ENCODE data around the gene KLHL40. TPM values are rescaled to one million over a fixed set of nuclear protein-coding genes. Genes with fewer than 3 reads are reported as not detected.
A peak's percentile ranks its signal among the peaks of the same experiment; 100 is the strongest.

KLHL40 gene
- total RNA-seq, 1 experiment from 2014 or later, result not detected

DNA sequence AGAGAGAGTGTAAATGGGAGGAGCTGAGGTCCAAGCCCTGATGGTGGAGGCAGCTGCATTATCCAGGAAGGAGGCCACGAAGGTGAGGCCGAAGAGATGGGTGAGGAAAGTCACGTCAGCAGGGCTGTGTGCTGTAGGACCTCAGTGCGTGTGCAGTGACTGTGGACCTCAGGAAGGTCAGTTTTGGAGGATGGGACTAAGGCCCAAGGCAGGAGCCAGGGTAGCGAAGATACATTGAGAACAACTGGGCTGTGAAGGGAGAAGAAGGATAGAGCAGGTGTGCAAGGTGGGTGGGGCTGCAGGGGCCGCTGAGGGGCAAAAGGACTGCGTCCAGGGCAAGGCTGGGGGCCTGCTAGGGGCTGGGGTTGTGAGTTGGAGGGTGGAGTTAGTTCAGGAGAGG is 4.9 kb downstream of the KLHL40 start:
- no peaks in the 10 kb centered on the region for H3K27me3 ChIP-seq (ENCODE audit: control insufficient read depth, insufficient read depth, low read length)
- no peak overlapping the region for H3K27ac ChIP-seq (ENCODE audit: low read length)
- intact Hi-C loops (cut with micrococcal nuclease; ENCODE audit: unreplicated experiment) (no loop called here), in situ Hi-C loops (cut with HindIII; ENCODE audit: low pct_unique_long_range_greater_than_20kb, low sequenced_read_pairs) (no loop called here)
- ATAC-seq, result no peak
- no peaks in the 10 kb centered on the region for H3K4me1 ChIP-seq (ENCODE audit: control insufficient read depth, insufficient read depth, low read length)
- TF ChIP-seq SIN3A (IDR thresholded peaks at IDR 0.05; ENCODE audit: borderline replicate concordance, insufficient read depth, low read depth, low read length) (no peak), TCF7L2 (IDR thresholded peaks at IDR 0.05; ENCODE audit: low read depth, low read length) (no peak), POLR2AphosphoS5 (IDR thresholded peaks at IDR 0.05; ENCODE audit: low read depth, low read length) (no peak)
- TF ChIP-seq, protein P1, sequence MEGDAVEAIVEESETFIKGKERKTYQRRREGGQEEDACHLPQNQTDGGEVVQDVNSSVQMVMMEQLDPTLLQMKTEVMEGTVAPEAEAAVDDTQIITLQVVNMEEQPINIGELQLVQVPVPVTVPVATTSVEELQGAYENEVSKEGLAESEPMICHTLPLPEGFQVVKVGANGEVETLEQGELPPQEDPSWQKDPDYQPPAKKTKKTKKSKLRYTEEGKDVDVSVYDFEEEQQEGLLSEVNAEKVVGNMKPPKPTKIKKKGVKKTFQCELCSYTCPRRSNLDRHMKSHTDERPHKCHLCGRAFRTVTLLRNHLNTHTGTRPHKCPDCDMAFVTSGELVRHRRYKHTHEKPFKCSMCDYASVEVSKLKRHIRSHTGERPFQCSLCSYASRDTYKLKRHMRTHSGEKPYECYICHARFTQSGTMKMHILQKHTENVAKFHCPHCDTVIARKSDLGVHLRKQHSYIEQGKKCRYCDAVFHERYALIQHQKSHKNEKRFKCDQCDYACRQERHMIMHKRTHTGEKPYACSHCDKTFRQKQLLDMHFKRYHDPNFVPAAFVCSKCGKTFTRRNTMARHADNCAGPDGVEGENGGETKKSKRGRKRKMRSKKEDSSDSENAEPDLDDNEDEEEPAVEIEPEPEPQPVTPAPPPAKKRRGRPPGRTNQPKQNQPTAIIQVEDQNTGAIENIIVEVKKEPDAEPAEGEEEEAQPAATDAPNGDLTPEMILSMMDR (IDR thresholded peaks at IDR 0.05), result no peak
- TF ChIP-seq, protein P2, sequence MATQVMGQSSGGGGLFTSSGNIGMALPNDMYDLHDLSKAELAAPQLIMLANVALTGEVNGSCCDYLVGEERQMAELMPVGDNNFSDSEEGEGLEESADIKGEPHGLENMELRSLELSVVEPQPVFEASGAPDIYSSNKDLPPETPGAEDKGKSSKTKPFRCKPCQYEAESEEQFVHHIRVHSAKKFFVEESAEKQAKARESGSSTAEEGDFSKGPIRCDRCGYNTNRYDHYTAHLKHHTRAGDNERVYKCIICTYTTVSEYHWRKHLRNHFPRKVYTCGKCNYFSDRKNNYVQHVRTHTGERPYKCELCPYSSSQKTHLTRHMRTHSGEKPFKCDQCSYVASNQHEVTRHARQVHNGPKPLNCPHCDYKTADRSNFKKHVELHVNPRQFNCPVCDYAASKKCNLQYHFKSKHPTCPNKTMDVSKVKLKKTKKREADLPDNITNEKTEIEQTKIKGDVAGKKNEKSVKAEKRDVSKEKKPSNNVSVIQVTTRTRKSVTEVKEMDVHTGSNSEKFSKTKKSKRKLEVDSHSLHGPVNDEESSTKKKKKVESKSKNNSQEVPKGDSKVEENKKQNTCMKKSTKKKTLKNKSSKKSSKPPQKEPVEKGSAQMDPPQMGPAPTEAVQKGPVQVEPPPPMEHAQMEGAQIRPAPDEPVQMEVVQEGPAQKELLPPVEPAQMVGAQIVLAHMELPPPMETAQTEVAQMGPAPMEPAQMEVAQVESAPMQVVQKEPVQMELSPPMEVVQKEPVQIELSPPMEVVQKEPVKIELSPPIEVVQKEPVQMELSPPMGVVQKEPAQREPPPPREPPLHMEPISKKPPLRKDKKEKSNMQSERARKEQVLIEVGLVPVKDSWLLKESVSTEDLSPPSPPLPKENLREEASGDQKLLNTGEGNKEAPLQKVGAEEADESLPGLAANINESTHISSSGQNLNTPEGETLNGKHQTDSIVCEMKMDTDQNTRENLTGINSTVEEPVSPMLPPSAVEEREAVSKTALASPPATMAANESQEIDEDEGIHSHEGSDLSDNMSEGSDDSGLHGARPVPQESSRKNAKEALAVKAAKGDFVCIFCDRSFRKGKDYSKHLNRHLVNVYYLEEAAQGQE (IDR thresholded peaks at IDR 0.05; ENCODE audit: insufficient read depth in 1 of 2, low read depth in 2 of 2, low read length in 1 of 2), result no peak
- H3K36me3 ChIP-seq (ENCODE audit: control insufficient read depth, insufficient read depth, low read length), result no peaks in the 10 kb centered on the region
- POLR2A ChIA-PET, result no interaction called here
- CTCF ChIA-PET, result no interaction called here
- no peak overlapping the region for H3K4me3 ChIP-seq (ENCODE audit: low read depth in 2 of 2, low read length in 2 of 2)
- no peaks in the 10 kb centered on the region for H3K9me3 ChIP-seq (ENCODE audit: control insufficient read depth, insufficient read depth, low read depth, low read length)
- no peak for DNase-seq (ENCODE audit: low read depth, low spot score)
- BruUV-seq (replicated peaks), result no TSS peak

DNA sequence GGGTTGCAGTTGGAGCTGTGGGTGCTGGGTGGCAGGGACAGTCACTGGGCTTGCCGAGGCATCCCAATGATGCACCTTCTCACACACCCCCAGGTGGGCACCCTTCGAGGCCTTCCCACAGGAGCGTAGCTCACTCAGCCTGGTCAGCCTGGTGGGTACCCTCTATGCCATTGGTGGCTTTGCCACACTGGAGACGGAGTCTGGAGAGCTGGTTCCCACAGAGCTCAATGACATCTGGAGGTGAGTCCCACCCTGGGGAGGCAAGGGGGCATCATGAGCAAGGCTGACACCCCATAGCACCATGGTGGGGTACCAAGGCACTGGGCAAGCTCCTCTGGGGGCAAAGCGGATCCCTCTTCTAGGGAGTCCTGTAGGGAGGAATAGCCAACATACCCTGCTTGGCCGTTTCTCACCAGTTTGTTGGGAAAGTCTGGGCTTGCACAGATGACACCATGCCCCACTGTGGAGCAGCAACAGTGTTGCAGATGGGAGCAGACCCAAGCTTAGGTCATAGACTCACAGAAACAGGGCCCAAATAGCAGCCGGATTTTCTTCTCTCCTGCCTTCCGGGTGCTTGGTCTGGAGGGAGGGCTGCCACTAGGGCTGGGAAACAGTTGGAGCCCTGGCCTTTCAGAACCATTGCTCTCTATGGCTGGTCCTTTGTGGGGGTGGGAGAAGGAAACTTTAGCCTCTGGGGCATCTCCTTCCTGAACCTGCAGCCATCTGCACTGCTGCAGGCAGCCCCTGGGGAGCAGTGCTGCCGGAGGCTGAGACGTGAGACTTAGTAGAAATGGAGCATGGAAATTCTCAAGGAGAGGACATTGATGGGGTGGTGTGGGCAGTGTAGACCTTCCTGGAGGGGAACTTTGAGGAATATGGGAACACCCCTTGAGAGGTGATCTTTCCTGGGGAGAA is 5.7 kb downstream of the KLHL40 start:
- Histone ChIP-seq H3K27ac (ENCODE audit: low read length) (no peak overlapping the region), H3K4me1 (ENCODE audit: control insufficient read depth, insufficient read depth, low read length) (no peaks in the 10 kb centered on the region), H3K4me3 (ENCODE audit: low read depth in 2 of 2, low read length in 2 of 2) (no peak overlapping the region), H3K9me3 (ENCODE audit: control insufficient read depth, insufficient read depth, low read depth, low read length) (no peaks in the 10 kb centered on the region), H3K27me3 (ENCODE audit: control insufficient read depth, insufficient read depth, low read length) (no peaks in the 10 kb centered on the region), H3K36me3 (ENCODE audit: control insufficient read depth, insufficient read depth, low read length) (no peaks in the 10 kb centered on the region)
- no TSS peak for BruUV-seq (replicated peaks)
- in situ Hi-C loops (cut with HindIII; ENCODE audit: low pct_unique_long_range_greater_than_20kb, low sequenced_read_pairs), result no loop called here
- DNase-seq (ENCODE audit: low read depth, low spot score), result no peak
- no peak for TF ChIP-seq POLR2AphosphoS5 (IDR thresholded peaks at IDR 0.05; ENCODE audit: low read depth, low read length)
- no peak for TF ChIP-seq TCF7L2 (IDR thresholded peaks at IDR 0.05; ENCODE audit: low read depth, low read length)
- TF ChIP-seq, protein P2 (IDR thresholded peaks at IDR 0.05; ENCODE audit: insufficient read depth in 1 of 2, low read depth in 2 of 2, low read length in 1 of 2), result no peak
- TF ChIP-seq, protein P1 (IDR thresholded peaks at IDR 0.05), result no peak
- no peak for TF ChIP-seq SIN3A (IDR thresholded peaks at IDR 0.05; ENCODE audit: borderline replicate concordance, insufficient read depth, low read depth, low read length)
- intact Hi-C loops (cut with micrococcal nuclease; ENCODE audit: unreplicated experiment), result no loop called here
- CTCF ChIA-PET, result no interaction called here
- POLR2A ChIA-PET, result no interaction called here
- peak; percentile 23; the same call in 1 of the 2 replicates for ATAC-seq

All from Panc1 (cell line).